ENCODE data around the gene ZNF385B. TPM values are rescaled to one million over a fixed set of nuclear protein-coding genes. Genes with fewer than 3 reads are reported as not detected.
"Not testable (repeated sequence)": the region's sequence is repeated elsewhere in the genome, so short reads cannot be mapped to it uniquely, and the experiment has no call there.

ZNF385B gene
- total RNA-seq (10 to 100 TPM; 52.7 to 95.9 (median 76.6) TPM), polyA plus RNA-seq (32.6 TPM)
- long read RNA-seq, donor 1, partial matches to known transcripts = 22 of 52 reads
- long read RNA-seq, donor 1, other reads (novel, unspliced or antisense) = 28 of 52 reads
- long read RNA-seq, donor 2, partial matches to known transcripts = 13 of 30 reads
- long read RNA-seq, donor 2, other reads (novel, unspliced or antisense) = 15 of 30 reads
- long read RNA-seq, donor 3, partial matches to known transcripts = 35 of 55 reads
- long read RNA-seq, donor 3, other reads (novel, unspliced or antisense) = 17 of 55 reads
- long read RNA-seq, donor 4, transcript ZNF385B-201 (8 exons, 2,610 nt) = major isoform, 9 of 42 reads
- long read RNA-seq, donor 4, partial matches to known transcripts = 23 of 42 reads
- long read RNA-seq, donor 4, other reads (novel, unspliced or antisense) = 10 of 42 reads

GRCh38 chr2:179861416-179862067 is at the start of gene ZNF385B:
TSS of gene ZNF385B (minus strand) at chr2:179861612.
- peak; percentile 22 to 69 (median 65) for DNase-seq
- no peaks in the 10 kb centered on the region for H3K9me3 ChIP-seq (ENCODE audit: control insufficient read depth, low read length)
- H3K4me3 ChIP-seq (ENCODE audit: low read length) = peak within 1 kb of the TSS; percentile 44
- intact Hi-C loops (cut with DNase I) = no loop called here
- no peaks in the 10 kb centered on the region for H3K27me3 ChIP-seq (ENCODE audit: control insufficient read depth, insufficient read depth)
- H3K27ac ChIP-seq (ENCODE audit: low read length) = peak within 1 kb of the TSS; percentile 85
- peak; percentile 15 to 26 for ATAC-seq
- no peaks in the 10 kb centered on the region for H3K4me1 ChIP-seq (ENCODE audit: control insufficient read depth, insufficient read depth, low read length)
- under 1% methylated on average over 55 of the region's 55 CpGs for WGBS

- Histone ChIP-seq H3K27me3 (ENCODE audit: control insufficient read depth, insufficient read depth) (no peaks in the 10 kb centered on the region), H3K9me3 (ENCODE audit: control insufficient read depth, low read length) (no peaks in the 10 kb centered on the region), H3K4me3 (ENCODE audit: low read length) (no peak overlapping the region), H3K27ac (ENCODE audit: low read length) (no peak overlapping the region), H3K4me1 (ENCODE audit: control insufficient read depth, insufficient read depth, low read length) (no peaks in the 10 kb centered on the region)
- no peak for ATAC-seq
- intact Hi-C loops (cut with DNase I) = no loop called here
- no peak for DNase-seq
- WGBS = 77% methylated on average over 3 of the region's 3 CpGs
Measured at GRCh38 chr2:179910735-179911113, 49.3 kb upstream of the ZNF385B start.

GRCh38 chr2:179909845-179910734 is 48.7 kb upstream of the ZNF385B start:
- H3K9me3 ChIP-seq (ENCODE audit: control insufficient read depth, low read length) = no peaks in the 10 kb centered on the region
- WGBS = 63% methylated on average over 6 of the region's 6 CpGs
- DNase-seq (no peak), ATAC-seq (no peak)
- no peak overlapping the region for H3K4me3 ChIP-seq (ENCODE audit: low read length)
- H3K4me1 ChIP-seq (ENCODE audit: control insufficient read depth, insufficient read depth, low read length) = no peaks in the 10 kb centered on the region
- H3K27ac ChIP-seq (ENCODE audit: low read length) = no peak overlapping the region
- H3K27me3 ChIP-seq (ENCODE audit: control insufficient read depth, insufficient read depth) = no peaks in the 10 kb centered on the region
- intact Hi-C loops (cut with DNase I) = no loop called here

GRCh38 chr2:179900655-179901054 is 39.2 kb upstream of the ZNF385B start:
- Histone ChIP-seq H3K4me1 (ENCODE audit: control insufficient read depth, insufficient read depth, low read length) (no peaks in the 10 kb centered on the region), H3K27ac (ENCODE audit: low read length) (no peak overlapping the region), H3K9me3 (ENCODE audit: control insufficient read depth, low read length) (no peaks in the 10 kb centered on the region), H3K4me3 (ENCODE audit: low read length) (no peak overlapping the region), H3K27me3 (ENCODE audit: control insufficient read depth, insufficient read depth) (no peaks in the 10 kb centered on the region)
- intact Hi-C loops (cut with DNase I) = no loop called here
- DNase-seq (no peak), ATAC-seq (no peak)
- 75% methylated on average over 5 of the region's 5 CpGs for WGBS

GRCh38 chr2:179899666-179900065 is 38.3 kb upstream of the ZNF385B start:
- no peak overlapping the region for H3K4me3 ChIP-seq (ENCODE audit: low read length)
- no peaks in the 10 kb centered on the region for H3K27me3 ChIP-seq (ENCODE audit: control insufficient read depth, insufficient read depth)
- no peak for ATAC-seq
- no peaks in the 10 kb centered on the region for H3K9me3 ChIP-seq (ENCODE audit: control insufficient read depth, low read length)
- intact Hi-C loops (cut with DNase I) = no loop called here
- no peaks in the 10 kb centered on the region for H3K4me1 ChIP-seq (ENCODE audit: control insufficient read depth, insufficient read depth, low read length)
- 94% methylated on average over 1 of the region's 1 CpG for WGBS
- no peak overlapping the region for H3K27ac ChIP-seq (ENCODE audit: low read length)
- no peak for DNase-seq

- H3K27me3 ChIP-seq (ENCODE audit: control insufficient read depth, insufficient read depth) = no peaks in the 10 kb centered on the region
- intact Hi-C loops (cut with DNase I) = no loop called here
- DNase-seq (no peak), ATAC-seq (no peak)
- H3K9me3 ChIP-seq (ENCODE audit: control insufficient read depth, low read length) = no peaks in the 10 kb centered on the region
- no peak overlapping the region for H3K4me3 ChIP-seq (ENCODE audit: low read length)
- 78% methylated on average over 4 of the region's 4 CpGs for WGBS
- no peak overlapping the region for H3K27ac ChIP-seq (ENCODE audit: low read length)
- no peaks in the 10 kb centered on the region for H3K4me1 ChIP-seq (ENCODE audit: control insufficient read depth, insufficient read depth, low read length)
Measured at GRCh38 chr2:179898873-179899272, 37.5 kb upstream of the ZNF385B start.

GRCh38 chr2:179893616-179894015 is 32.2 kb upstream of the ZNF385B start:
- H3K4me3 ChIP-seq (ENCODE audit: low read length) = no peak overlapping the region
- no peak for ATAC-seq
- no peak overlapping the region for H3K27ac ChIP-seq (ENCODE audit: low read length)
- WGBS = 92% methylated on average over 3 of the region's 3 CpGs
- no peak for DNase-seq
- H3K9me3 ChIP-seq (ENCODE audit: control insufficient read depth, low read length) = no peaks in the 10 kb centered on the region
- intact Hi-C loops (cut with DNase I) = no loop called here
- no peaks in the 10 kb centered on the region for H3K27me3 ChIP-seq (ENCODE audit: control insufficient read depth, insufficient read depth)
- no peaks in the 10 kb centered on the region for H3K4me1 ChIP-seq (ENCODE audit: control insufficient read depth, insufficient read depth, low read length)

- no peaks in the 10 kb centered on the region for H3K27me3 ChIP-seq (ENCODE audit: control insufficient read depth, insufficient read depth)
- intact Hi-C loops (cut with DNase I) = no loop called here
- no peak for DNase-seq
- 84% methylated on average over 2 of the region's 2 CpGs for WGBS
- no peaks in the 10 kb centered on the region for H3K9me3 ChIP-seq (ENCODE audit: control insufficient read depth, low read length)
- H3K4me3 ChIP-seq (ENCODE audit: low read length) = no peak overlapping the region
- ATAC-seq = no peak
- no peak overlapping the region for H3K27ac ChIP-seq (ENCODE audit: low read length)
- H3K4me1 ChIP-seq (ENCODE audit: control insufficient read depth, insufficient read depth, low read length) = no peaks in the 10 kb centered on the region
Measured at GRCh38 chr2:179891237-179891636, 29.8 kb upstream of the ZNF385B start.

- no peaks in the 10 kb centered on the region for H3K9me3 ChIP-seq (ENCODE audit: control insufficient read depth, low read length)
- no peaks in the 10 kb centered on the region for H3K4me1 ChIP-seq (ENCODE audit: control insufficient read depth, insufficient read depth, low read length)
- intact Hi-C loops (cut with DNase I) = no loop called here
- ATAC-seq (no peak), DNase-seq (no peak)
- no peak overlapping the region for H3K4me3 ChIP-seq (ENCODE audit: low read length)
- no peaks in the 10 kb centered on the region for H3K27me3 ChIP-seq (ENCODE audit: control insufficient read depth, insufficient read depth)
- H3K27ac ChIP-seq (ENCODE audit: low read length) = no peak overlapping the region
Measured at GRCh38 chr2:179890666-179891065, 29.3 kb upstream of the ZNF385B start.

- WGBS = 89% methylated on average over 6 of the region's 6 CpGs
- H3K4me3 ChIP-seq (ENCODE audit: low read length); H3K27ac ChIP-seq (ENCODE audit: low read length); H3K27me3 ChIP-seq (ENCODE audit: control insufficient read depth, insufficient read depth); ATAC-seq; intact Hi-C loops (cut with DNase I); H3K4me1 ChIP-seq (ENCODE audit: control insufficient read depth, insufficient read depth, low read length); H3K9me3 ChIP-seq (ENCODE audit: control insufficient read depth, low read length); DNase-seq: not testable (repeated sequence)
Measured at GRCh38 chr2:179888642-179889041, 27.2 kb upstream of the ZNF385B start.

- no peak for DNase-seq
- WGBS = 62% methylated on average over 8 of the region's 8 CpGs
- Histone ChIP-seq H3K27ac (ENCODE audit: low read length) (no peak overlapping the region), H3K4me1 (ENCODE audit: control insufficient read depth, insufficient read depth, low read length) (no peaks in the 10 kb centered on the region), H3K27me3 (ENCODE audit: control insufficient read depth, insufficient read depth) (no peaks in the 10 kb centered on the region), H3K4me3 (ENCODE audit: low read length) (no peak overlapping the region), H3K9me3 (ENCODE audit: control insufficient read depth, low read length) (no peaks in the 10 kb centered on the region)
- intact Hi-C loops (cut with DNase I) = no loop called here
- ATAC-seq = no peak
Measured at GRCh38 chr2:179884193-179884592, 22.8 kb upstream of the ZNF385B start.

All from right cardiac atrium (tissue), 5 donors.